GM12878 (cell line): ENCODE measurements around the gene SPATA45. TPM values are rescaled to one million over a fixed set of nuclear protein-coding genes. Genes with fewer than 3 reads are reported as not detected.

ENCODE experiments used
- ATAC-seq: fragments of 200-7000 bp; cut with Tn5 transposase; 3 replicates; pipeline ENCODE4 v1.9.1; 2020; ENCODE audit warnings: mild to moderate bottlenecking, moderate library complexity
- BruUV-seq: library from RNA; stranded (reverse); fragments of 400-500 nt; replicated peaks from 2 replicates; lab custom pipeline; 2021; lab: Mats Ljungman, UMichigan
- CTCF ChIA-PET: fragments of 300-600 bp; sonication (Branson Sonifier 250); formaldehyde crosslinking; extraction: SDS; loops from one replicate; lab custom pipeline; 2021; ENCODE audit warnings: inconsistent platforms; lab: Yijun Ruan, JAX
- POLR2A ChIA-PET: fragments of 350-600 bp; formaldehyde crosslinking; extraction: SDS; loops from one replicate; lab custom pipeline; 2021; ENCODE audit warnings: inconsistent platforms; lab: Charles Lee
- RAD21 ChIA-PET: fragments of 300-600 bp; sonication (Branson Sonifier 250); formaldehyde crosslinking; loops from one replicate; lab custom pipeline; 2023; ENCODE audit warnings: antibody characterized with exemption; ENCODE audit not compliant: unreplicated experiment; lab: Charles Lee
- SMC1A ChIA-PET: fragments of 300-600 bp; sonication (Branson Sonifier 250); formaldehyde crosslinking; loops from one replicate; lab custom pipeline; 2023; ENCODE audit not compliant: unreplicated experiment, uncharacterized antibody; lab: Charles Lee
- DNase-seq: peaks from one replicate; pipeline ENCODE4 v3.0.0-alpha.2; 2011; ENCODE audit warnings: low read depth, low spot score
- FAIRE-seq: peaks from 3 replicates; lab custom pipeline; 2011; peaks lifted over from hg19 to GRCh38; lab: Jason Lieb, UNC
- H2AFZ ChIP-seq: 2 replicates; pipeline ENCODE4 v1.6.0; 2011; ENCODE audit warnings: low read depth, low read length, control low read depth; ENCODE audit not compliant: control insufficient read depth
- H3K27ac ChIP-seq: 2 replicates; pipeline ENCODE4 v1.5.1; 2011; ENCODE audit warnings: control low read depth; ENCODE audit not compliant: control insufficient read depth, insufficient read depth
- H3K27me3 ChIP-seq, 2 experiments: replicated peaks in 1 of 2; 2 replicates each; pipeline versions ENCODE4 v1.6.0 to v1.6.1; 2011; ENCODE audit warnings: low read length in 1 of 2; ENCODE audit not compliant: control insufficient read depth in 2 of 2, insufficient read depth in 2 of 2
- H3K36me3 ChIP-seq, 2 experiments: 2 replicates each; pipeline ENCODE4 v1.5.1; 2011; ENCODE audit warnings: low read length in 1 of 2; ENCODE audit not compliant: control insufficient read depth in 2 of 2, insufficient read depth in 2 of 2
- H3K4me1 ChIP-seq: 2 replicates; pipeline ENCODE4 v1.6.1; 2011; ENCODE audit warnings: mild to moderate bottlenecking, low read length, moderate library complexity, mixed read lengths; ENCODE audit not compliant: control insufficient read depth, insufficient read depth
- H3K4me2 ChIP-seq: 2 replicates; pipeline ENCODE4 v1.6.0; 2011; ENCODE audit warnings: control low read depth; ENCODE audit not compliant: control insufficient read depth, insufficient read depth
- H3K4me3 ChIP-seq: fragments of 200-600 bp; sonication (generic); 2 replicates; pipeline ENCODE4 v1.5.1; 2016
- H3K79me2 ChIP-seq: 2 replicates; pipeline ENCODE4 v1.6.0; 2011; ENCODE audit warnings: low read length; ENCODE audit not compliant: control insufficient read depth, insufficient read depth
- H3K9ac ChIP-seq: 2 replicates; pipeline ENCODE4 v1.8.0; 2011; ENCODE audit warnings: low read length, control low read depth, mixed read lengths; ENCODE audit not compliant: control insufficient read depth, insufficient read depth
- H3K9me3 ChIP-seq: replicated peaks from 3 replicates; pipeline ENCODE4 v1.5.1; 2011; ENCODE audit warnings: mild to moderate bottlenecking, low read length; ENCODE audit not compliant: control insufficient read depth, insufficient read depth
- H4K20me1 ChIP-seq: 2 replicates; pipeline ENCODE4 v1.6.0; 2011; ENCODE audit not compliant: control insufficient read depth, insufficient read depth
- SUPT20H ChIP-seq: IDR thresholded peaks from 2 replicates; pipeline ENCODE4 v1.6.1; 2011; ENCODE audit warnings: low read depth, mild to moderate bottlenecking, low read length, moderate library complexity, borderline replicate concordance; ENCODE audit not compliant: control insufficient read depth
- ZNF217 ChIP-seq: fragments of 450-650 bp; IDR thresholded peaks from 2 replicates; pipeline ENCODE4 v1.6.1; 2017; ENCODE audit warnings: antibody characterized with exemption, mild to moderate bottlenecking
- ZNF24 ChIP-seq: fragments of 450-650 bp; IDR thresholded peaks from 2 replicates; pipeline ENCODE4 v1.6.1; 2017; ENCODE audit warnings: antibody characterized with exemption, mild to moderate bottlenecking
- whole genome bisulfite sequencing: methylation state at CpG from one replicate; pipeline ENCODE4 v1.1.6; 2016; ENCODE audit warnings: low lambda C conversion rate; ENCODE audit not compliant: insufficient replicate concordance, insufficient coverage; ENCODE audit errors: missing lambda C conversion rate; 5-methylcytosine and 5-hydroxymethylcytosine counted together
- in situ Hi-C: fragments of 300-500 bp; cut with MboI; formaldehyde crosslinking; loops from 9 replicates; pipeline ENCODE4 v1.14.3; 2018; ENCODE audit warnings: mixed read lengths
- intact Hi-C: fragments of 100-400 bp; cut with micrococcal nuclease; formaldehyde crosslinking; loops from one replicate; pipeline ENCODE4 v1.14.2; 2022; ENCODE audit not compliant: unreplicated experiment
- polyA plus RNA-seq, 11 experiments: library from polyadenylated mRNA; depleted of rRNA in 4 of 11; unstranded in 6 of 11; stranded (reverse) in 5 of 11; fragments of >200 nt; fragmentation: Nextera tagmentation in 4 of 11; fragmentation: Illumina TruSeq in 1 of 11; extraction: Ambion mirVana in 4 of 11; extraction: Trizol in 1 of 11; gene quantifications; 1 replicate in 1 of 11; 2 replicates in 10 of 11; pipeline versions ENCODE4 v1.2.1 to v1.2.3, GENCODE V29; 2011 to 2016; ENCODE audit warnings: inconsistent platforms in 2 of 11, missing spikeins in 2 of 11, low read depth in 1 of 11
- total RNA-seq, 4 experiments: library from RNA; depleted of rRNA in 3 of 4; stranded (reverse); fragments of >200 nt in 3 of 4; fragmentation: Illumina TruSeq in 1 of 4; extraction: Trizol in 1 of 4; gene quantifications; 2 replicates each; pipeline versions ENCODE4 v1.2.1 to v1.2.3, GENCODE V29; 2013 to 2021

The SPATA45 gene
- total and polyA plus RNA-seq, 10 of the 15 experiments (the other 5 are each of a cell fraction or from before 2014, with no cell fraction given) = 0.22 to 0.37 (median 0.31) TPM; not detected in 7

DNA sequence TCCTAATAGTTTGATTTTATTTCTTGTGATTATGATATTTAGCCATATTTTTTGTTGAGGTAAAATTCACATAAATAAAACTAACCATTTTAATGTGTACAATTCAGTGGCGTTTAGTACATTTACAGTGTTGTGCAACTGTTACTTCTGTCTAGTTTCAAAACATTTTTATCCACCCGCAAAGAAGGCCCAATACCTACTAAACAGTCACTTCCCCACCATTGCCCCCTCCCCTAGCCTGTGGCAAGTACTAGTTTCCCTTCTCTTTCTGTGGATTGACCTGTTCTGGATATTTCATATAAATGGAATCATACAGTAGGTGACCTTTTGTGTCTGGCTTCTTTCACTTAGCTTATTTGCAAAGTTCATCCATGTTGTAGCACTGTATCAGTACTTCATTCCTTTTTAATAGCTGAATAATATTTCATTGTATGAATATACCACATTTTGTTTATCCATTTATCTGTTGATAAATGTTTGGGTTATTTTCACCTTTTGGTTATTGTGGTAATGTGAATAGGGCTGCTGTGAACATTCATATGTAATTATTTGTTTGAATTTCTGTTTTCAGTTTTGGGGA is 14.8 kb upstream of the SPATA45 start:
- Histone ChIP-seq H3K36me3 (no peaks in the 10 kb centered on the region), H3K9me3 (no peaks in the 10 kb centered on the region; the same call in 2 of the 3 replicates), H3K27me3 (no peaks in the 10 kb centered on the region), H3K4me1 (no peaks in the 10 kb centered on the region), H4K20me1 (no peaks in the 10 kb centered on the region), H3K27ac (no peak overlapping the region), H3K4me2 (peak overlapping the region; percentile 45), H3K9ac (no peak overlapping the region)
- RAD21 ChIA-PET = interaction anchor here (0.8 to 2.5 kb wide), 3 partner anchors 10 to 47 kb away, joined by 3 to 9 read pairs (median 6); no protein-coding TSS in a partner anchor
- SMC1A ChIA-PET = interaction anchor here (0.7 to 6.0 kb wide), 12 partner anchors 10 to 133 kb away, joined by 3 to 35 read pairs (median 4); no protein-coding TSS in a partner anchor
- FAIRE-seq (no peak), ATAC-seq (no peak)
- WGBS = 100% methylated on average over 2 of the region's 2 CpGs
- intact Hi-C loops = loop anchor here (5.0 to 10.0 kb wide), 2 partner anchors 95 to 257 kb away; partner anchors contain the start of gene ATF3
- BruUV-seq = no TSS peak
- CTCF ChIA-PET = interaction anchor here (0.6 to 2.2 kb wide), 6 partner anchors 14 to 133 kb away, joined by 3 to 6 read pairs (median 4); no protein-coding TSS in a partner anchor
- POLR2A ChIA-PET = interaction anchor here (0.6 to 1.5 kb wide), 6 partner anchors 11 to 133 kb away, joined by 3 to 5 read pairs (median 4); no protein-coding TSS in a partner anchor
- TF ChIP-seq ZNF24 (peak; percentile 83), SUPT20H (no peak), ZNF217 (0 out of 2 replicates have a peak, but pooled peaks have one; percentile 28)
- TF ChIP-seq, all 136 proteins: peak for 2
- in situ Hi-C loops = no loop called here
- no peak for DNase-seq
- Histone ChIP-seq H3K79me2 (peaks cover 65% of the 10 kb centered on the region), H2AFZ (no peak overlapping the region), H3K4me3 (peak overlapping the region; percentile 63)
